ENCODE results near the gene TICAM2. TPM values are rescaled to one million over a fixed set of nuclear protein-coding genes. Genes with fewer than 3 reads are reported as not detected.
A peak's percentile ranks its signal among the peaks of the same experiment; 100 is the strongest.

The TICAM2 gene
- total RNA-seq, 2 experiments from 2014 or later, result 0.72 to 0.91 TPM

DNA sequence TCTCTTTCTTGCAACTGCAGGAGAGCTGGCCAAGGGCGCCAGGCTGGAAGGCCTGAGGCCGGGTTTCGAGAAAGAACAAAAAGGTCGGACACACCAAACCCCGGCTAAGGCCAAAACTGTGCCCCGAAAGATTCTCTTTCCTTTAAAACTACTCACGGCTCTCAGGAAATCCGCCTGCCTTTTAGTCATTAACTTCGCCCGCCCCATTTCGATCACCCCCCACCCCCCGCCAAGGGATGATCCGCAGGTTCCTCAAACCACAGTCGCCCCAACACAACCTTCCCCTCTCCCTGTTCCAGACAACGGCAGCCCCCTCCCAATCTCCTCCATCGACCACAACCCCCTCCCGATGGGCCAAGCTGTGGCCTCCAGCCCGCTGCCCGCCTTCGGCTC is 58.2 kb downstream of the TICAM2 start:
- no peaks in the 10 kb centered on the region for H3K27me3 Mint-ChIP-seq (ENCODE audit: low read depth)
- peak overlapping the region; percentile 95 for H3K4me3 Mint-ChIP-seq
- CTCF ChIA-PET, result interaction anchor here (0.6 to 1.9 kb wide), 5 partner anchors 20 to 295 kb away, joined by 3 to 8 read pairs (median 3); no protein-coding TSS in a partner anchor
- H3K27ac Mint-ChIP-seq, result peak overlapping the region; percentile 99
- H3K4me1 Mint-ChIP-seq (ENCODE audit: low read depth), result peaks cover 46% of the 10 kb centered on the region
- intact Hi-C loops (cut with micrococcal nuclease), result loop anchor here (1.0 kb wide), 11 partner anchors 21 to 541 kb away; partner anchors contain the start of genes AP3S1, ATG12, CCDC112 and COMMD10
- peaks cover 7% of the 10 kb centered on the region for H3K9me3 Mint-ChIP-seq
- peaks cover 50% of the 10 kb centered on the region for H3K36me3 Mint-ChIP-seq (ENCODE audit: low read depth)
- DNase-seq, result peak; percentile 67

DNA sequence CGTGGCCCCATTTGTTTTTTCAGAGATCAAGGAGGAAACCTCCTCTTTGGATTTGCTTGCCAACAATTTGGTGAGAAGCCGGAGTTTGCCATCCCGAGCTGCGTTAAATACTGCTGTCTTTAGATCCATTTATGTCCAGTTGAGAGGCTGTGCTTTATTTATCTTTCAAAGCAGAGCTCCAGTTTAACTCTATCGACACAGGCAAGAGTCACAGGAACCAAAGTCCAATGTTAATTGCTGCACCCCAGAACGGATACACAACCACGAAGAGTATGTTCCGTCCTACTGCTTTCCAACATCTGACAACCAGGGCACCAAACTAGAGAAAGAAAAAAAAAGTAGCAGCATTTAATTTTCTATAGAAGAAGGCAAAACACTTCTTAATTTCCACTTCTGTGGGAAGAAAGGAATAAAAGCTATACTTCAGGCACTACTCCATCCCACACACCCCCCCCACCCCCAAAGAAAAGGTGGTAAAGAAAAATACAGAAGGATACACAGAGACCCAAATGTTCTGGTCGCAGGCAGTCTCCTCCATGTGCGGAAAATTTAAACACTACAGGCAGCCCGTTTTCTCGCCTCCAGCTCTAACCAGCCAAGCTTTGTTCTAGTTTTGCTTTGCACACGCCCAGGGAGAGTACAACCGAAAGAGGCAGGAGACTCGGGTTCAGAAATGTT is 58.8 kb downstream of the TICAM2 start:
- DNase-seq, result peak; percentile 68
- H3K4me1 Mint-ChIP-seq (ENCODE audit: low read depth), result peaks cover 52% of the 10 kb centered on the region
- H3K36me3 Mint-ChIP-seq (ENCODE audit: low read depth), result peaks cover 55% of the 10 kb centered on the region
- no peaks in the 10 kb centered on the region for H3K27me3 Mint-ChIP-seq (ENCODE audit: low read depth)
- H3K4me3 Mint-ChIP-seq, result peak overlapping the region; percentile 95
- peaks cover 7% of the 10 kb centered on the region for H3K9me3 Mint-ChIP-seq
- H3K27ac Mint-ChIP-seq, result peak overlapping the region; percentile 99
- intact Hi-C loops (cut with micrococcal nuclease), result loop anchor here (1.0 kb wide), 11 partner anchors 20 to 542 kb away; partner anchors contain the start of genes AP3S1, ATG12, CCDC112 and COMMD10
- CTCF ChIA-PET, result interaction anchor here (0.6 to 1.9 kb wide), 7 partner anchors 17 to 296 kb away, joined by 3 to 8 read pairs (median 3); no protein-coding TSS in a partner anchor

GRCh38 chr5:115542651-115543364 is 59.5 kb downstream of the TICAM2 start:
- peaks cover 57% of the 10 kb centered on the region for H3K4me1 Mint-ChIP-seq (ENCODE audit: low read depth)
- H3K4me3 Mint-ChIP-seq, result peak overlapping the region; percentile 95
- peaks cover 7% of the 10 kb centered on the region for H3K9me3 Mint-ChIP-seq
- no peaks in the 10 kb centered on the region for H3K27me3 Mint-ChIP-seq (ENCODE audit: low read depth)
- peaks cover 60% of the 10 kb centered on the region for H3K36me3 Mint-ChIP-seq (ENCODE audit: low read depth)
- DNase-seq, result no peak
- CTCF ChIA-PET, result interaction anchor here (1.0 to 1.9 kb wide), 5 partner anchors 17 to 234 kb away, joined by 3 to 8 read pairs (median 3); no protein-coding TSS in a partner anchor
- intact Hi-C loops (cut with micrococcal nuclease), result no loop called here
- H3K27ac Mint-ChIP-seq, result peak overlapping the region; percentile 99

GRCh38 chr5:115542086-115542485 is 60.2 kb downstream of the TICAM2 start:
- peaks cover 63% of the 10 kb centered on the region for H3K4me1 Mint-ChIP-seq (ENCODE audit: low read depth)
- no peak overlapping the region for H3K27ac Mint-ChIP-seq
- CTCF ChIA-PET, result interaction anchor here (0.6 to 1.4 kb wide), 2 partner anchors 16 to 275 kb away, joined by 3 read pairs; no protein-coding TSS in a partner anchor
- intact Hi-C loops (cut with micrococcal nuclease), result no loop called here
- DNase-seq, result no peak
- H3K27me3 Mint-ChIP-seq (ENCODE audit: low read depth), result no peaks in the 10 kb centered on the region
- H3K9me3 Mint-ChIP-seq, result peaks cover 7% of the 10 kb centered on the region
- H3K36me3 Mint-ChIP-seq (ENCODE audit: low read depth), result peaks cover 63% of the 10 kb centered on the region
- peak overlapping the region; percentile 95 for H3K4me3 Mint-ChIP-seq

GRCh38 chr5:115541611-115542010 is 60.7 kb downstream of the TICAM2 start:
- Mint-ChIP-seq H3K9me3 (peaks cover 7% of the 10 kb centered on the region), H3K27me3 (ENCODE audit: low read depth) (no peaks in the 10 kb centered on the region), H3K4me3 (peak overlapping the region; percentile 95), H3K4me1 (ENCODE audit: low read depth) (peaks cover 68% of the 10 kb centered on the region), H3K36me3 (ENCODE audit: low read depth) (peaks cover 68% of the 10 kb centered on the region), H3K27ac (no peak overlapping the region)
- intact Hi-C loops (cut with micrococcal nuclease), result no loop called here
- no peak for DNase-seq
- CTCF ChIA-PET, result interaction anchor here (1.4 kb wide), 1 partner anchor 33 kb away, joined by 3 read pairs; no protein-coding TSS in a partner anchor

DNA sequence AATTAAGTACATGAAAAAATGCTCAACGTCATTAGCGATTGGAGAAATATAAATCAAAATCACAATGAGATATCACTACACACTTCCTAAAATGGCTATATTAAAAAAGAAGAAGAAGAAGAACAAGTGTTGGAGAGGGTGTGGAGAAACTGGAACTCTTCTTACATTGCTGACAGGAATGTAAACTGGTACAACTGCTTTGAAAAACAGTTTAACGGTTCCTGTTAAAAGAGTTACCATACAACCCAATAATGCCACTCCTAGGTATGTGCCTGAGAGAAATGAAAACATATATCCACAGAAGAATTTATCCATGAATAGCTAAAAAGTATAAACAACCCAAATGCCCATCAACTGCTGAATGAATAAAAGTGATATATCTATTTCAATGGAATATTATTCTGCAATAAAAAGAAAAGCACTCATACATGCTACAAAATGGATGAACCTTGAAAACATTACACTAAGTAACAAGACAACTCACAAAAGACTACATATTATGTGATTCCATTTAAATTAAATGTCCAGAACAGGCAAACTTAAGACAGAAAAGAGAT is 66.7 kb downstream of the TICAM2 start:
- Mint-ChIP-seq H3K27me3 (ENCODE audit: low read depth) (no peaks in the 10 kb centered on the region), H3K4me3 (no peak overlapping the region), H3K36me3 (ENCODE audit: low read depth) (peaks cover 49% of the 10 kb centered on the region), H3K27ac (no peak overlapping the region), H3K4me1 (ENCODE audit: low read depth) (peaks cover 74% of the 10 kb centered on the region), H3K9me3 (no peaks in the 10 kb centered on the region)
- CTCF ChIA-PET, result no interaction called here
- no peak for DNase-seq
- intact Hi-C loops (cut with micrococcal nuclease), result no loop called here

- H3K27ac Mint-ChIP-seq, result no peak overlapping the region
- CTCF ChIA-PET, result no interaction called here
- DNase-seq, result no peak
- H3K9me3 Mint-ChIP-seq, result no peaks in the 10 kb centered on the region
- no peaks in the 10 kb centered on the region for H3K27me3 Mint-ChIP-seq (ENCODE audit: low read depth)
- intact Hi-C loops (cut with micrococcal nuclease), result no loop called here
- peaks cover 27% of the 10 kb centered on the region for H3K36me3 Mint-ChIP-seq (ENCODE audit: low read depth)
- H3K4me3 Mint-ChIP-seq, result no peak overlapping the region
- peaks cover 66% of the 10 kb centered on the region for H3K4me1 Mint-ChIP-seq (ENCODE audit: low read depth)
Measured at GRCh38 chr5:115532517-115532916, 69.8 kb downstream of the TICAM2 start.

GRCh38 chr5:115531787-115532367 is 70.4 kb downstream of the TICAM2 start:
- no peak overlapping the region for H3K4me3 Mint-ChIP-seq
- H3K4me1 Mint-ChIP-seq (ENCODE audit: low read depth), result peaks cover 60% of the 10 kb centered on the region
- H3K36me3 Mint-ChIP-seq (ENCODE audit: low read depth), result peaks cover 21% of the 10 kb centered on the region
- no peak for DNase-seq
- CTCF ChIA-PET, result interaction anchor here (0.9 to 1.0 kb wide), 2 partner anchors 9 to 14 kb away, joined by 3 to 4 read pairs; no protein-coding TSS in a partner anchor
- intact Hi-C loops (cut with micrococcal nuclease), result no loop called here
- no peaks in the 10 kb centered on the region for H3K9me3 Mint-ChIP-seq
- no peaks in the 10 kb centered on the region for H3K27me3 Mint-ChIP-seq (ENCODE audit: low read depth)
- H3K27ac Mint-ChIP-seq, result no peak overlapping the region

GRCh38 chr5:115531380-115531779 is 70.9 kb downstream of the TICAM2 start:
- peaks cover 16% of the 10 kb centered on the region for H3K36me3 Mint-ChIP-seq (ENCODE audit: low read depth)
- no peak overlapping the region for H3K4me3 Mint-ChIP-seq
- no peaks in the 10 kb centered on the region for H3K27me3 Mint-ChIP-seq (ENCODE audit: low read depth)
- intact Hi-C loops (cut with micrococcal nuclease), result no loop called here
- no peak overlapping the region for H3K27ac Mint-ChIP-seq
- H3K4me1 Mint-ChIP-seq (ENCODE audit: low read depth), result peaks cover 58% of the 10 kb centered on the region
- H3K9me3 Mint-ChIP-seq, result no peaks in the 10 kb centered on the region
- DNase-seq, result no peak
- CTCF ChIA-PET, result interaction anchor here (0.9 to 1.0 kb wide), 2 partner anchors 8 to 14 kb away, joined by 3 to 4 read pairs; no protein-coding TSS in a partner anchor

- no peak for DNase-seq
- H3K27ac Mint-ChIP-seq, result no peak overlapping the region
- H3K27me3 Mint-ChIP-seq (ENCODE audit: low read depth), result no peaks in the 10 kb centered on the region
- no peaks in the 10 kb centered on the region for H3K9me3 Mint-ChIP-seq
- intact Hi-C loops (cut with micrococcal nuclease), result no loop called here
- H3K4me1 Mint-ChIP-seq (ENCODE audit: low read depth), result peaks cover 51% of the 10 kb centered on the region
- CTCF ChIA-PET, result no interaction called here
- H3K4me3 Mint-ChIP-seq, result no peak overlapping the region
- peaks cover 9% of the 10 kb centered on the region for H3K36me3 Mint-ChIP-seq (ENCODE audit: low read depth)
Measured at GRCh38 chr5:115530426-115530825, 71.9 kb downstream of the TICAM2 start.

All from activated naive CD4-positive, alpha-beta T cell treated with anti-CD3 and anti-CD28 coated beads for 36 hours (primary cell).